GM18861 (cell line): ENCODE results near the gene YJEFN3.

Source experiments
- ATAC-seq: cut with Tn5 transposase; IDR thresholded peaks from one replicate; pipeline ENCODE4 v1.9.1; 2021; ENCODE audit not compliant: unreplicated experiment

The YJEFN3 gene

GRCh38 chr19:19495614-19496603, 32.8 kb upstream of the YJEFN3 start:
- ATAC-seq, result no peak

- no peak for ATAC-seq
Observed at GRCh38 chr19:19498255-19498991, 30.3 kb upstream of the YJEFN3 start.

- no peak for ATAC-seq
Observed at GRCh38 chr19:19499272-19499995, 29.3 kb upstream of the YJEFN3 start.

DNA sequence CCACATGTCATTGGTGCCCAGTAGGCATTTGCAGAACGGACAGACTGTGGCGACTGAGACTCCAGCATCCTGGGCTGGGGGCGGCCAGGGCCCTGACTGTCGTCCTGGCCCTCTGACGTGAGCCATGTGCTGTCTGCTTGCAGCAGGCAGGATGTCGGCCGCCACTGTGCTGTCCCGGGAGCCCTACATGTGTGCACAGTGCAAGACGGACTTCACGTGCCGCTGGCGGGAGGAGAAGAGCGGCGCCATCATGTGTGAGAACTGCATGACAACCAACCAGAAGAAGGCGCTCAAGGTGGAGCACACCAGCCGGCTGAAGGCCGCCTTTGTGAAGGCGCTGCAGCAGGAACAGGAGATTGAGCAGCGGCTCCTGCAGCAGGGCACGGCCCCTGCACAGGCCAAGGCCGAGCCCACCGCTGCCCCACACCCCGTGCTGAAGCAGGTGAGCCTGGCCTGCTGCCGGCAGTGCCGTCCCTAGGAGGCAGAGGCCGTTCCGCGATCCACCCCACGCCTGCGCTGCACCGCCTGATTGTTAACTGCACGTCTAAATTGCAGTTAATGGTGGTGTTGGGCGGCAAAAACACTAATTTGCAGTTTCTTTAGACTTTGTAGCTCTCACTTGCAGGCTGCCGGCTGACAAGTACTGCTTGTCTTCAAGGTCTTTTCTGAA, 27.6 kb upstream of the YJEFN3 start:
- no peak for ATAC-seq

DNA sequence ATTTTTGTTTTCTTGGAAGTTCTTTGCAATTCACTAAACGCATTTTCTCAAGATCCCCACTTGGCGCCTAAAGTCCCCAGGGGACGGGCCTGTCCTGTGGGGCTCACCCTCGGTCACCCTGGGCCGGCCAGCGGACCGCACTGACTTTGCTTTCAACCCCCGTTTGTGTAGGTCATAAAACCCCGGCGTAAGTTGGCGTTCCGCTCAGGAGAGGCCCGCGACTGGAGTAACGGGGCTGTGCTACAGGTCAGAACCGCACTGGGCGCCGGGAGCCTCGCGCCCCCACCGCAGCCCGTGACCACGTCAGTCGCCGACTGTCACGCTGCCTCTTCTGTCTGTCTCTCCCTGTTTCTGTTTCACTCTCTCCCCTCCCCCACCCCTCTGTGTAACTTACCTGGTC, 26.9 kb upstream of the YJEFN3 start:
- no peak for ATAC-seq

- ATAC-seq, result no peak
Observed at GRCh38 chr19:19502281-19502680, 26.4 kb upstream of the YJEFN3 start.

- no peak for ATAC-seq
Observed at GRCh38 chr19:19502808-19503602, 25.7 kb upstream of the YJEFN3 start.

DNA sequence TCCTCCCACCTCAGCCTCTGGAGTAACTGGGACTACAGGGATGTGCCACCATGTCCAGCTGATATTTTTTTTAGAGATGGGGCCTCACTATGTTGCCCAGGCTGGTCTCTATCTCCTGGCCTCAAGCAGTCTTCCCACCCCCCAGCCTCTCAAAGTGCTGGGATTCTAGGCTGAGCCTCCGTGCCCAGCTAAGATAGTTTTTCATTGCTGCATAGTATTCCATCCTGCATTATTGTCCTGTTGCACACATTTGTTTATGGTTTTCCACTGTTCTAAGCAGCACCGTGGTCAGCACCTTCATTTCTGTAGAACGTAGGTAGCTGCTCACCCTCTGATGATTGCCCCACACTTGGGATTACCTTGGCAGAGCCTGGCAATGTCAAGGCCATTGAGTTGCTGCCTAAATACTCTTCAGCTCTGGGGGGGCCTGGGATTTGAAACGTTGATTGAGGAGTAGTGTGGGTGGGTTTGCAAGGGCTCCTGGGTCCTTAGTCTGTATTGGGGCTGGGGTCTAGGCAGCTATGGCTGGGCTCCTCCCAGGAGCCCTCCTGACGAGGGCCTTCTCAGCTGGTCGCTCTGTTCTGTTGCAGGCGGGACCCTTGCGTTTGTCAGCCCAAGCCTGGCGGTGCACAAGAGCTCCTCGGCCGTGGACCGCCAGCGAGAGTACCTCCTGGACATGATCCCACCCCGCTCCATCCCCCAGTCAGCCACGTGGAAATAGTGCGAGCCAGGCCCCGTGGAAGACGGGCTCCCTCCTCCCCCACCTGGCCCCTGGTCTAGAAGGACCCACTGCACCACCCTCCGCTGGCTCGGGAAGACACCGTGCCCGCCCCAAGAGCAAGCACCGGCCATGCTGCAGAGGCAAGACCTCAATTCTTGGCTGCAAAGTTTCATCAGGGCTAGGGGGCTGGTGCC, 23.7 kb upstream of the YJEFN3 start:
- ATAC-seq, result no peak

DNA sequence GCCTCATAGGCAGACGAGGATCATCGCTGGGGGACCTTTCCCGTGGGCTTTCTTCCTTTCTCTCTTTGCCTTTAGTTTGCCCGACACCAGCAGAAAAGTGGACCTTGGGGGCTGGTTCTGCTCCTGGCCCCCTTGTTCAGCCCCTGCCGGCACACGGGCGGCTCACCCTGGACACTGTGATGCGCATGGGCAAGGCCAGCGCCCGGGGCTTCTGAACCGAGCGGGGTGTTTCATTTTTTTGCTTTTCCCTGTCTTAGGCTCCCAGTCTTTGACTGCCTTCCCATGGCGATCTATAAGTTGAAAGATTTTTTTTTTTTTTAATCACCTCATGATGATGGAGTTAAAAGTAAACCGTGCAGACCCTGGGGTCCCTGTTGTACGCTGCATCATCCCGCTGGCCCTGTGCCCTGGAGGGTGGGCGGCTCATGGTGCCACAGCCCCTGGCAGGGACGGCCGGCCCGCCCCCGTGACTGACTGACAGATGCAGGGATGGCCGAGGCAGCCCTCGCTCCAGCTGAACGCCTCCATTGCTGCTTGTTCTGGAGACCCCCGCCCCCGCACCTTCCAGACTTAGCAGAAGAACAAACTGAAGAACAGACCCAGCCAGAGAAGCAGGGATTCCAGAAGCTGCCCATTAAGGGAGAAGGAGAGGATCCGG, 22.9 kb upstream of the YJEFN3 start:
- no peak for ATAC-seq

GRCh38 chr19:19506592-19506991, 22.1 kb upstream of the YJEFN3 start:
- ATAC-seq, result no peak

- ATAC-seq, result no peak
Observed at GRCh38 chr19:19507354-19507753, 21.4 kb upstream of the YJEFN3 start.

DNA sequence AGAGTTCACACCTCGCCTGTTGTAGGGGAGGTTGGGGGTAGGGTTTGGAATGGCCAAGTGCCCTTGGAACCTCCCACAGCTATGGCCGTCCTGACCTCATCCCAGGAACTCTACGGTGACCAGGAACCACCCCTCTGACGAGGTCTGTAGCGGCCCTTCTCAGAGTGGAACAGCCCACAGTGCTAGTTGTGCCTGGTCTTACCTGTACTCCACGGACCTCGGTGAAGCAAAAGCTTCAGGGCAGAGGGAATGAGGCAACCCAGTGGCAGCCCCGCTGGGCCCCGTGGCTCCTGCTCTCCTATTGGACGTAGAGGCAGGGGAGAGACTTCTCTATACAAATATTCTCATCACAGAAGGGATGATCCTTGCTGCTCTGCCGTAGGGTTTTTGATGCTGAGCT, 20.5 kb upstream of the YJEFN3 start:
- ATAC-seq, result no peak

- no peak for ATAC-seq
Observed at GRCh38 chr19:19510432-19510831, 18.3 kb upstream of the YJEFN3 start.

- ATAC-seq, result no peak
Observed at GRCh38 chr19:19513682-19514081, 15.0 kb upstream of the YJEFN3 start.

DNA sequence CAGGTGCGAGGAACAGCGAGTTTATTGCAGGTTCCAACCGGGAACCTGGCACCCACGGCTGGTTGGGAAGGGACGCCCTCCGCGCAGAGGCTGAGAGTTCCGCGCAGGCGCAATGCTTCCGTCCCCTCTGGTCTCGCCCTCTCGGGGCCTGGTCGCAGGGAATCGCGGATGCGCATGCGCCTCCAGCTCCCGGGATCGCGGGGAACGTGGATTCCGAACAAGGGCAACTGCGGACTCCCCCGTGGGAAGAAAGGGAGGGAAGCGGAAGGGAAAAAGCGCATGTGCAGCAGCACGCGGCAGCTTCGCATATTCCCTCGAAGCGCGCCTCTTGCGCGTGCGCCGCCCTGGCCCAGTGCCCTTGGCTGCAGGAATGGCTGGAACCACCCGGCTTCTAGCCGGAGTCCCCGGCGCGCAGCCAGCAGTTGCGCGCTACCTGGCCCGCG, 14.5 kb upstream of the YJEFN3 start:
- no peak for ATAC-seq

GRCh38 chr19:19514881-19515641, 13.7 kb upstream of the YJEFN3 start, which contains the start of gene TSSK6:
TSS of gene TSSK6 (minus strand) at chr19:19515548. CDS start at chr19:19515427, 121 bp downstream.
- ATAC-seq, result no peak
